Activated T-cell treated with anti-CD3 and anti-CD28 coated beads, Interleukin-2, amount 50 U/mL, for 72 hours (primary cell): Measurements from ENCODE around the gene ADK. TPM values are rescaled to one million over a fixed set of nuclear protein-coding genes. Genes with fewer than 3 reads are reported as not detected.

Experiments
- ATAC-seq, 2 donors: fragments of 150-1000 bp; cut with Tn5 transposase; replicated peaks in 1 of 2; 2 replicates each; pipeline ENCODE4 v1.10.0; 2021; ENCODE audit warnings: moderate library complexity in 2 of 2, mild to moderate bottlenecking in 1 of 2
- DNase-seq, 2 donors: peaks; one replicate each; pipeline ENCODE4 v3.0.0; 2021 to 2022; ENCODE audit warnings: mixed read lengths in 1 of 2
- H3K27ac Mint-ChIP-seq: one replicate; pipeline ENCODE4 v1.8.0; 2022; ENCODE audit warnings: mild to moderate bottlenecking, moderate library complexity, mixed read lengths
- H3K27me3 Mint-ChIP-seq: one replicate; pipeline ENCODE4 v1.8.0; 2022; ENCODE audit warnings: low read depth, mixed read lengths
- H3K36me3 Mint-ChIP-seq, 2 donors: one replicate each; pipeline ENCODE4 v1.8.0; 2022; ENCODE audit warnings: mixed read lengths in 2 of 2, mild to moderate bottlenecking in 1 of 2; ENCODE audit not compliant: insufficient read depth in 2 of 2
- H3K4me1 Mint-ChIP-seq: one replicate; pipeline ENCODE4 v1.8.0; 2022; ENCODE audit warnings: low read depth, mixed read lengths
- H3K4me3 Mint-ChIP-seq, 2 donors: one replicate each; pipeline ENCODE4 v1.8.0; 2022; ENCODE audit warnings: mild to moderate bottlenecking in 2 of 2, mixed read lengths in 2 of 2, moderate library complexity in 2 of 2
- H3K9me3 Mint-ChIP-seq, 2 donors: one replicate each; pipeline ENCODE4 v1.8.0; 2022; ENCODE audit warnings: mixed read lengths in 2 of 2
- total RNA-seq, 2 donors: library from RNA; stranded (reverse); gene quantifications; one replicate each; pipeline ENCODE4 v1.2.3, GENCODE V29; 2022

Gene ADK
- total RNA-seq, 2 donors from 2014 or later = 56.2 to 60.0 TPM

DNA sequence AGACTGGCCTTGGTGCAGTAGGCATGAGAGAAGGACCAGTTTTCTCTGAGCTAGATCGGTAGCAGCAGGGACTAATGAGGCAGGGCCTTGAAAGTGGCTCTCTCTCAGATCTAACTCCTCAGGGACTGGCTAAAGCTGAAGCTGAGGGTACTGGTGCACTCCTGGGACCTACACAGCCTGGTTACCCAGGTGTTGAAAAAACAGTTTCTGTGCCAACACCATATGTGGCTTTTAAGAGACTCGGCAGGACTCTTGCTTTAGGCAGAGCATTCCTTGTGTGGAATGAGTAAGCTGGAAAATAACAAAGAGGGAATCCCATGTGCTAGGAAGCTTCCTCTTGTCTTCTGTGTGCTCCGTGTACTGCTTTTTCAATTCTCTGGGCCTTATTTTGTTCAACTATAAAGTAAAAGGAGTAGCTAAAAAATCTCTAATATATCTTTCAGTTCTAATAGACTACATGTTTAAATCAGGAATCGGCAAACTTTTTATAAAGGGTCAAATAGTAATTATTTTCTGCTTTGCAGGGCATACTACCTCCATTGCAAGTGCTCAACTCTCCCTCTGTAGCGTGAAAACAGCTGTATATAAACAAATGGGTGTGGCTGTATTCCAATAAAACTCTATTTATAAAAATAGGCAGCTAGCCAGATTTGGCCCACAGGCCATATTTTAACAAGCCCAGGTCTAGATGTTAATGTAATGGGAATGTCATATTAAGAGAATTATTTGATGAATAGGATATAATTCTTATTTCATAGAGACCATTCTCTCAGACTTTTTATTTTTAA, 489.3 kb downstream of the ADK start:
- no peaks in the 10 kb centered on the region for H3K27me3 Mint-ChIP-seq
- H3K27ac Mint-ChIP-seq = no peak overlapping the region
- no peak overlapping the region for H3K4me3 Mint-ChIP-seq
- no peaks in the 10 kb centered on the region for H3K9me3 Mint-ChIP-seq
- DNase-seq (no peak), ATAC-seq (no peak)
- H3K36me3 Mint-ChIP-seq = peaks cover 8 to 18% of the 10 kb centered on the region in 2 donors
- no peaks in the 10 kb centered on the region for H3K4me1 Mint-ChIP-seq

DNA sequence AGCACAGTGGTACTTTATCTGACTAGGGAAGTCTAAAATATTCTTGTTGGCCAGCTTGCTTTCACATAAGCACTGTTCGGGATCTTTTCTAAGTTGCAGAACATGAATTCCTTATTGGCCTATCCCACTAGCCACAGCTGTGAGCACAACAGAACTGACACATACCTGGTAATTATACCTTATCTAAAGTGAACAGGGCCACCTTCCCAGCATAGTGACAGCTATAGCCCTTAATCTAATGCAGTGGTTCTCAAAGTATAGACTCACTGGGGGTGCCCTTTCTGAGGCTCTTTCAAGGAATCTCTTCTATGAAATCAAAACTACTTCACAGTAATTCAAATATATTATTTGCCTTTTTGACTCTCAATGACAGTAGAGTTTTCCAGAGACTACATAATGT, 490.6 kb downstream of the ADK start:
- Mint-ChIP-seq H3K36me3 (peaks cover 7 to 15% of the 10 kb centered on the region in 2 donors), H3K27me3 (no peaks in the 10 kb centered on the region), H3K4me1 (no peaks in the 10 kb centered on the region), H3K4me3 (no peak overlapping the region), H3K27ac (no peak overlapping the region), H3K9me3 (no peaks in the 10 kb centered on the region)
- ATAC-seq (no peak), DNase-seq (no peak)

DNA sequence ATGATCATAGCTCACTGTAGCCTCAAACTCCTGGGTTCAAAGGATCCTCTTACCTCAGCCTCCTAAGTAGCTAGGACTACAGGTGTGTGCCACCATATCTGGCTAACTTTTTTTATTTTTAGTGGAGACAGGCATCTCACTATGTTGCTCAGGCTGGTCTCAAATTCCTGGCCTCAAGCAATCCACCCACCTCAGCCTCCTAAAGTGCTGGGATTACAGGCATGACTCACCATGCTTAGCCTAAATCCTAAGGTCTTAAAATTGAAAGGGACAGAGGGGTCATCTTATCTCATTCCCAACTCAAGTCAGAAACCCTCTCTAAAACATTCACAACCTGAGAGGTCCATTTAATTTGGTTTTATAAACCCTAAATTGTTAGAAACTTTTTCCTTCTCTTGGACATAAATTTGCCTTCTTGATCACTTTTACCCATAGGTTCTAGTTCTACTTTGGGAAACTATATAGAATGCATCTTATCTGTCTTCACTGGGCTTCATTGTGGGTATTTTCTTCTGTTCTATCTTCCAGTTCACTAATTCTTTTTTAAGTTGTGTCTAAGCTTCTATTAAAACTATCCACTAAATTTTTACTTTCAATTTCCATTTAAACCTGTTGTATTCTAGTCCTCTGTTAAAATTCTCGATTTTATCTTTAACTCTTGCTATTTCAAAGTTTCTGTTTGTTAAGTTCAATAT, 492.0 kb downstream of the ADK start:
- H3K27me3 Mint-ChIP-seq = no peaks in the 10 kb centered on the region
- H3K9me3 Mint-ChIP-seq = no peaks in the 10 kb centered on the region
- peaks cover 7 to 13% of the 10 kb centered on the region in 2 donors for H3K36me3 Mint-ChIP-seq
- no peak overlapping the region for H3K4me3 Mint-ChIP-seq
- DNase-seq (no peak), ATAC-seq (no peak)
- H3K27ac Mint-ChIP-seq = peak overlapping the region; percentile 12
- no peaks in the 10 kb centered on the region for H3K4me1 Mint-ChIP-seq

DNA sequence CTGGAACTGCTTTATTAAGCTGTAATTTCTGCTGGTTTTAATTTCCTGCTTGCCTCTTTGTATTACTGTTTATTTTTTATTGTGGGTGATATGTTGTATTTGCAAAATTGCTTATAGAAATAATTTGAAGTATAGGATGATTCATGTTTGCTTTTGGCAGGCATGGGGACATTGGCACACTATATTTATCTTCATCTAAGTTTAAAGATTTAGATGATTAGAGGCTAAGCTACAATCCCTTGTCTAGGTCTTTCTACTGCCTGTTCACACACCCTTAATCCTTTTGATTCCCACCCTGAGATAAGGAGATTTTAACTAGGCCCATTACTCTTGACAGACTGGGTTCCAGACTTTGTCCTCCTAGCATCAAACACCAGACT, 492.6 kb downstream of the ADK start:
- no peak overlapping the region for H3K4me3 Mint-ChIP-seq
- H3K27me3 Mint-ChIP-seq = no peaks in the 10 kb centered on the region
- DNase-seq (no peak), ATAC-seq (no peak)
- H3K9me3 Mint-ChIP-seq = no peaks in the 10 kb centered on the region
- peak overlapping the region; percentile 12 for H3K27ac Mint-ChIP-seq
- H3K36me3 Mint-ChIP-seq = peaks cover 7 to 12% of the 10 kb centered on the region in 2 donors
- no peaks in the 10 kb centered on the region for H3K4me1 Mint-ChIP-seq

DNA sequence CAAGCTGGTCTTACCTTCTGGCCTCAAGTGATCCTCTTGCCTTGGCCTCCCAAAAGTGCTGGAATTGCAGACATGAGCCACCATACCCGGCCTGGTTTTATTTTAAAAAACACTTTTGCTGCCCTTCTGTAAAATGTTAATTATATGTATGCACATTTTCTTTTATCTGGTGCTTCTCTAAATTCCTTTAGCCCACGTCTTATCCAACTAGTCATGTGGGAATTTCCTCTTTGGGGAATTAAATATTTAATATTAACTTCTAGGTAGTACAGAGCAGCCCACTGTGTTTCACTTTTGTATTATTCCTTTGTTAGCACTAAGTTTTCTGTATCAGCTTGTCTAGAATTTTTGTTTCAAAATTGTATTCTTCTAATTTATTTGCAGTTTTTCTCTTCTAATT, 493.7 kb downstream of the ADK start:
- Mint-ChIP-seq H3K9me3 (no peaks in the 10 kb centered on the region), H3K36me3 (peaks cover 7 to 12% of the 10 kb centered on the region in 2 donors), H3K27me3 (no peaks in the 10 kb centered on the region), H3K4me1 (no peaks in the 10 kb centered on the region), H3K4me3 (no peak overlapping the region), H3K27ac (no peak overlapping the region)
- no peak for ATAC-seq
- DNase-seq = no peak

DNA sequence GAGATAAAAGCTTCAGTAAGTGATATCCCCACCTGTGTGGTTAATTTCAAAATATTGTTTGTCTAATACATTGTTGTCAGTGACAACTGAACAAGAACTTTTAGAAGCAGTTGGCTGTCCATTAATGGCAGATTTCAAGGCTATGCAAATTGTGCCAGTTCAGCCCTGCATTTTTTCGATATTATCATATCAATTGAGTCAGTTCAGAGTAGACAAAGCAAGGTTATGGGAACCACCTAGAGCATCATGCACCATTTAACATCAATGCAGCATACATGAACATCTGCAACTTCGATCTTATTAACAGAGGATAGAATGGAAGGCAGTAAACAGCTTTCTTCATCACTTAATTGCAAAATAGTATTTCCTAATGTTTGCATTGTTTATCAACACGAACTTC, 494.7 kb downstream of the ADK start:
- H3K27ac Mint-ChIP-seq = no peak overlapping the region
- no peaks in the 10 kb centered on the region for H3K9me3 Mint-ChIP-seq
- no peaks in the 10 kb centered on the region for H3K4me1 Mint-ChIP-seq
- DNase-seq = no peak
- peaks cover 7 to 12% of the 10 kb centered on the region in 2 donors for H3K36me3 Mint-ChIP-seq
- no peak overlapping the region for H3K4me3 Mint-ChIP-seq
- ATAC-seq = no peak
- no peaks in the 10 kb centered on the region for H3K27me3 Mint-ChIP-seq

DNA sequence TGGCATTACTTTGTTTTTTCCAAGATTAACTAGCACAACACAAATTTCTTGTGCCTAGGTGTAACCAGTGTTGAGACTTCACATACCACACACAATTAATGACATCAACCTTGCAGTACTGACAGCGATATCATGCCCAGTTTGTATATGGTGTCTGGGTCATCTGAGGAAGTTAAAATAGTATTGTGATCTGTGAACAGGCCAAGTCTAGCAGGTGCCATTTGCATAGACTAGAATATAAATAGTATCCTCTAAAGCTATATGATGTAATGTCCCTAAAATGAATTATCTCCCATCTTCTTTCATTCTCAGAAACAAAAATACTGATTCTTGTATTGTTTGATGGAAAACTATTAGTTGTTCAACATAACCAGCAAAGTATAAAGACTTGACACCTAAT, 499.6 kb downstream of the ADK start:
- H3K9me3 Mint-ChIP-seq = no peaks in the 10 kb centered on the region
- no peak overlapping the region for H3K27ac Mint-ChIP-seq
- H3K4me1 Mint-ChIP-seq = no peaks in the 10 kb centered on the region
- ATAC-seq (no peak), DNase-seq (no peak)
- no peak overlapping the region for H3K4me3 Mint-ChIP-seq
- no peaks in the 10 kb centered on the region for H3K27me3 Mint-ChIP-seq
- H3K36me3 Mint-ChIP-seq = peaks cover 4 to 6% of the 10 kb centered on the region in 2 donors

DNA sequence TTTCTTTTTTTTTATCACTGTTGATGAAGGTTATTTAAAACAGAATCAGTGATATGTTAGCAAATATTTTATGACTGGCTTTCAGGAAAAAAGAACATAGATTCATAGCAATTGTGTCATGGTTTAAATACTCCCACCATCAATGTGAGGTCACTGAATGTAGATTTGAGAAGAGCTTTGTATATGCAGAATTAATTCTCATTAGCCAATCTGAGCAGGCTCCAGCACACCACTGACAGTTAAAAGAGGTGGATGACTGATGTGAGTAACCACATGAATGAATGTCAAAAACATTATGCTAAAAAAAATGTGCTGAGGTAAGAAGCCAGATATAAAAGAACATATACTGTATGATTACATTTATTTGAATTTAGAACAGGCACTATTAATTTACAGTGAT, 500.5 kb downstream of the ADK start:
- no peak overlapping the region for H3K27ac Mint-ChIP-seq
- ATAC-seq (peak; percentile 37 to 53), DNase-seq (no peak)
- peaks cover 4 to 10% of the 10 kb centered on the region in 2 donors for H3K36me3 Mint-ChIP-seq
- no peaks in the 10 kb centered on the region for H3K27me3 Mint-ChIP-seq
- H3K4me1 Mint-ChIP-seq = no peaks in the 10 kb centered on the region
- H3K4me3 Mint-ChIP-seq = no peak overlapping the region
- H3K9me3 Mint-ChIP-seq = no peaks in the 10 kb centered on the region

DNA sequence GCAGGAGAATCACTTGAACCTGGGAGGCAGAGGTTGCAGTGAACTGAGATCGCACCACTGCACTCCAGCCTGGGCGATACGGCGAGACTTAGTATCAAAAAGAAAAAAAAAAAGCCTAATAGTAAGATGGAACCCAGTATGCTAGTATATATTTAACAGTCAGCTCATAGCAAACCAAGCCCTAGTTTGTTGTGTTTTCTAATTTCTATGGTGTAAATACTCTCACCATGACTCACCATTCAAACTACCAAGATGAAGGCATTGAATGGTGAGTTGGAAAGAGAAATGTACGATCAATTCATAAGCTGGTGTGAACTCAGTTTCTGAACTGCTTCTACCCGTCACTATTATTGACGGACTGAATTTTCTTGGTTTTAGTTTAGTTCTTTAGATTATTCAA, 501.6 kb downstream of the ADK start:
- ATAC-seq (no peak), DNase-seq (no peak)
- H3K27me3 Mint-ChIP-seq = no peaks in the 10 kb centered on the region
- H3K36me3 Mint-ChIP-seq = peaks cover 4 to 10% of the 10 kb centered on the region in 2 donors
- H3K4me1 Mint-ChIP-seq = no peaks in the 10 kb centered on the region
- H3K27ac Mint-ChIP-seq = no peak overlapping the region
- H3K4me3 Mint-ChIP-seq = no peak overlapping the region
- no peaks in the 10 kb centered on the region for H3K9me3 Mint-ChIP-seq

DNA sequence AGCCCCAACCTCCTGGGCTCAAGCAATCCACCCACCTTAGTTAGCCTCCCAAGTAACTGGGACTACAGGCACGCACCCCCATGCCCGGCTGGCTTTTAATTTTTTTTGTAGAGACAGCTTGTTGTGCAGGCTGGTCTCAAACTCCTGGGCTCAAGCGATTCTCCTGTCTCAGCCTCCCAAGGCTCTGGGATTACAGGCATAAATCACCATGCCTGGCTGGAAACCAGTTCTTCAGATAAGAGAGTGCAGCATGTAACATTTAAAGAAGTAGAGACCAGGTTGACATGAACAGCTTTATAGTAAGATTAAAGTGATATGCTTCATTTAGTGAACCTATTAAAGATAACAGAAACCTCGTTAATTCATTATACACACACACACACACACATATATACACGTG, 507.5 kb downstream of the ADK start:
- Mint-ChIP-seq H3K27ac (no peak overlapping the region), H3K36me3 (peaks cover 4 to 14% of the 10 kb centered on the region in 2 donors), H3K4me1 (no peaks in the 10 kb centered on the region), H3K4me3 (no peak overlapping the region), H3K27me3 (no peaks in the 10 kb centered on the region), H3K9me3 (peaks cover 0 to 2% of the 10 kb centered on the region in 2 donors)
- ATAC-seq = no peak
- DNase-seq = no peak

DNA sequence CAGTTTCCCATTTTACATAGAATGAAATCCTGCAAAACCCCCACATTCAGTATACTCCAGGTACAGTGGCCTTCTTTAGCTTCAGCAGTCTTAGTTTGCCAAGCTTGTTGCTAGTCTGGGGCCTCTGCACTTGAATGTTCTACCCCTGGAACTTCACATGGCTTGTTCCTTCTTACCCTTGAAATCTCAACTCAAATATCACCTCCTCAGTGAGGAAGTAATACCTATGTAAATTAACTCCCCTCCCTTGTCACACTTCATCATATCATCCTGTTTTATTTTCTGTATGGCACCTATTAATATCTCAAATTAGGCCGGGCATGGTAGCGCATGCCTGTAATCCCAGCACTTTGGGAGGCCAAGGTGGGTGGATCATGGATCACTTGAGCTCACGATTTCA, 511.6 kb downstream of the ADK start:
- Mint-ChIP-seq H3K36me3 (peaks cover 0 to 4% of the 10 kb centered on the region in 2 donors), H3K9me3 (peaks cover 0 to 2% of the 10 kb centered on the region in 2 donors), H3K4me3 (no peak overlapping the region), H3K27ac (no peak overlapping the region), H3K27me3 (no peaks in the 10 kb centered on the region), H3K4me1 (no peaks in the 10 kb centered on the region)
- DNase-seq = no peak
- ATAC-seq = no peak

DNA sequence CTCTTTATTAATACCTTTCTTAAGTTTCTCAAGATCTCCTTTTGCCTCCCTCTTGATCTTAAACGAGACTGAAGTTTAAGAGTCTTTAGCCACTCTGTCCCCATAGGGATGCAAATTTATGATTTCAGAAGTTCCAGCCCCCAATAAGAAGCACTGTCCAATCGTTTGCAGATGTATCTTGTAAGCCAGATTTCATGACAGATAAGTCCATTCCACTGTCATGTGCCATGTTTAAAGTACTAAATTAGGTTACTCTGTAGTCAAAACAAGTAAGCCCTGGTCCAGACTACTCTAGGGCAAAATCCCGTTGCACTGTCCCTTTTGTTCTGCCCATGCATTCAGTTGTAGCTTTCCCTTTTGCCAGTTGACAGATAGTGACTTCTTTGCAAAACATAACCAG, 518.2 kb downstream of the ADK start:
- Mint-ChIP-seq H3K27me3 (no peaks in the 10 kb centered on the region), H3K4me1 (no peaks in the 10 kb centered on the region), H3K27ac (no peak overlapping the region), H3K4me3 (no peak overlapping the region), H3K9me3 (peaks cover 0 to 3% of the 10 kb centered on the region in 2 donors), H3K36me3 (peaks cover 14 to 19% of the 10 kb centered on the region in 2 donors)
- DNase-seq (no peak), ATAC-seq (no peak)

DNA sequence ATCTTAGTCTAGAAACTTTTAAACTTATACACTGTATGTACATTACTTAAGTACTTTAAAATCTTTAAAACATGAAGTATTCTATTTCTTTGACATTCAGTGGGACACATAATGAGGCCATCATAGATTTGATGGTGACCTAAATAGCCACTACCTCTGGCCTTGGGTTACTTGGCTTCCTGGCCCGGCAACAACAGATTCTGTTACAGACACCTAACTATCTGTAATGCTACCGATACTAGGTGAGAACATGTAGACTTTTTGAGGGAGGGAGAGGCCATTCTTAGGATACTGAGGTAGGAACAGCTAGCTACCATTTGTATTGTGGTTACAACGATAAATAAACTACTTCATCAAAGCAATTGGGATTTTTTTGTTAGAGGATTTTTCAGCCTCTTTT, 520.7 kb downstream of the ADK start:
- ATAC-seq = no peak

More for the DNA sequence above, 520.7 kb downstream of the ADK start:
- Mint-ChIP-seq H3K4me1 (no peaks in the 10 kb centered on the region), H3K27ac (no peak overlapping the region), H3K27me3 (no peaks in the 10 kb centered on the region), H3K9me3 (peaks cover 0 to 3% of the 10 kb centered on the region in 2 donors), H3K4me3 (no peak overlapping the region), H3K36me3 (peaks cover 14 to 27% of the 10 kb centered on the region in 2 donors)
- DNase-seq = no peak
